NCI-H82 (cell line): ENCODE data around the gene CALD1.

Experiments
- DNase-seq: peaks from one replicate; lab custom pipeline; 2025; lab: John Stamatoyannopoulos, UW

The CALD1 gene

DNA sequence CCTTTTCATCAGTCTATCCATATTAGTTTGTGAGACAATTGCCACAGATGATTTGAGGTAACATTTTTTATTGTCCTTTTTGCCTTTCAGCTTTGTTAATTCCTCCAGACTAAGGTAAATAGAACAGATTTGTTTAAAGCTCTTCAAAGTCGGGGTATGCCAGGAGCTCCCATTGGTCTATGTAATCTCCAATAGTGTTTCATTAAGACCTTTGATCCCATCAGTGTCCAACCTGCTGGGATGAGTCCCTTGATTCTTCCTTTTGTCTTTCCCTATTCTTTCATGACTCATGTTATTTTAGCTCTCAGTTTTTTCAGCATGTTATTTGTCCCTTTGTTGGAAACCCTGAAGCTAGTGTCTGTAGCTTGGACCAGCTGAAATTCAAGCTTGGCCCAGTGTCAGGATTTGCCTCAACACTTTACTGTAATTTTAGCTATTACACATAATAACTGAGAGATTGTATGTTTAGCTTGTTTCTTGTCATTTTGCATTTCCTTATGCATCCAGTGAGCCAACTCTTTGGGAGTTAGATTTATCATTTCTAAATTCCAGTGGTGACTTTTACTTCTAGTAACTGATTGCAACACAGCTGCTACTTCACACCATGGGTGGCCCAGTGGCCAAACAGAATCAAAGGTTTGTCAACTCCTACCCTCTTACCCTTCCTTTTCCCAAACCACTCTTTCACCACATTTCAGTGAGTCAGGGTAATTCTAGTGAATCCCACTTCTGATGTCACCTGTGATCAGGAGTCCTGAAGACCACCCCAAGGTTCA is 222.1 kb downstream of the CALD1 start:
- no peak for DNase-seq

DNA sequence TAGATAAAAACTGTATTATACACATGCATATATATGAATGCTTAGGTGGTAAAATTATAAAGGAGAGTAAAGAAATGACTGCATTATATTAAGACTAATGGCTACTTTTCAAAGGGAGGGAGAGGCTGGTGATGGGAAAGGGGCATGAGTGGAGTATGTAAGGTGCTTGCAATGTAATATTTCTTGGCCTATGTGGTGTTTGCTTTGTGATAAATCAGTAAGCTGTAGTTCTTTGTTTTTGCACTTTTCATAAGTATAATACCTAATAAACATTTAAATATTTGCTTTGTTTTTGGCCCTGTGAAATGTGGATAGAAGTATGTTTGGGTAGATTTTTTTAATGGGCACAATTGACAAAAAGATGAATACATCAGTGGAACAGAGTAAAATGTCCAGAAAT is 232.8 kb downstream of the CALD1 start:
- no peak for DNase-seq
